ENCODE data around the gene ARVCF. TPM values are rescaled to one million over a fixed set of nuclear protein-coding genes. Genes with fewer than 3 reads are reported as not detected.

ARVCF gene
- total and polyA plus RNA-seq, 2 experiments from 2014 or later, result 40.3 to 55.5 TPM

- Histone ChIP-seq H3K9me3 (ENCODE audit: low read depth) (no peaks in the 10 kb centered on the region), H3K4me3 (no peak overlapping the region)
- TF ChIP-seq CTCF (IDR thresholded peaks at IDR 0.05; ENCODE audit: low read depth, low read length), result peak; percentile 11
Observed at GRCh38 chr22:20058989-20059770, 42.6 kb upstream of the ARVCF start.

DNA sequence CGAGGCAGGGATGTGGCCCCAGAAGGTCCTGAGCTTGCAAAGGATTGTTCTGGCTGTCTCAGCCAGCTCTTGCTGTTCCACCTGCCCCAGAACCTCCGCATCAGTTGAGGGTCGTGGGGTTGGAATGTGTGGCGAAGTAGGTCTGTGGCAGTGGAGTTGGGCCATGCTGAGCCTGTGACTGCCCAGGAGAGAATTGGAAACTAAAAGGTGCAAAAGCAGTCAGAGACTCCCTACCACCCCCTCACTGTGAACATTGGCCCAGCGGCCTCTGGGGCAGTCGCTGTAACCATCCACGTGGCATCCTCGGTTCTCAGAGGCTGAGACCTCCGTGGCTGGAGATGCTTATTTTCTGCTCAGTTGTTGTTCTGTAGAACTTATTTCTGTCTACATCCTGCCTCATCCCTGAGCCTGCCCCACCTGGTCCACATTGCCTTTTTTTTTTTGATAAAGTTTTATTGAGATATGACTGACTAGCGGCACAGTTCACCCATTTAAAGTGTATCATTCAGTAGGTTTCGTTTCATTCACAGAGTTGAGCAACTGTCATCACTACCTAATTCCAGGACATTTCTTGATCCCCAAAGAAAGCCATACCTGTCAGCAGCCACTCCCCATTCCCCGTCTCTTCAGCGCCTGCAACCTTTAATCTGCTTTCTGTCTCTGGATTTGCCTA is 41.1 kb upstream of the ARVCF start:
- Histone ChIP-seq H3K27me3 (no peaks in the 10 kb centered on the region), H3K4me1 (ENCODE audit: low read depth) (peaks cover 14% of the 10 kb centered on the region), H3K9me3 (ENCODE audit: low read depth) (no peaks in the 10 kb centered on the region), H3K36me3 (no peaks in the 10 kb centered on the region), H3K4me3 (no peak overlapping the region), H3K27ac (no peak overlapping the region)
- TF ChIP-seq CTCF (IDR thresholded peaks at IDR 0.05; ENCODE audit: low read depth, low read length), result no peak
- DNase-seq (ENCODE audit: low read depth in 1 of 2, low spot score in 1 of 2), result no peak

More at GRCh38 chr22:20058989-20059770, 42.6 kb upstream of the ARVCF start:
- H3K27me3 ChIP-seq, result no peaks in the 10 kb centered on the region
- H3K27ac ChIP-seq, result peak overlapping the region; percentile 71
- H3K36me3 ChIP-seq, result no peaks in the 10 kb centered on the region
- peaks cover 14% of the 10 kb centered on the region for H3K4me1 ChIP-seq (ENCODE audit: low read depth)
- peak; percentile 18 to 71 for DNase-seq (ENCODE audit: low read depth in 1 of 2, low spot score in 1 of 2)

- TF ChIP-seq CTCF (IDR thresholded peaks at IDR 0.05; ENCODE audit: low read depth, low read length), result no peak
- H3K36me3 ChIP-seq, result no peaks in the 10 kb centered on the region
- no peak for DNase-seq (ENCODE audit: low read depth in 1 of 2, low spot score in 1 of 2)
- H3K9me3 ChIP-seq (ENCODE audit: low read depth), result no peaks in the 10 kb centered on the region
- H3K27ac ChIP-seq, result no peak overlapping the region
- H3K4me3 ChIP-seq, result no peak overlapping the region
- H3K4me1 ChIP-seq (ENCODE audit: low read depth), result peaks cover 14% of the 10 kb centered on the region
- H3K27me3 ChIP-seq, result no peaks in the 10 kb centered on the region
Observed at GRCh38 chr22:20056696-20057386, 40.2 kb upstream of the ARVCF start.

GRCh38 chr22:20056161-20056560 is 39.5 kb upstream of the ARVCF start:
- Histone ChIP-seq H3K4me1 (ENCODE audit: low read depth) (peaks cover 14% of the 10 kb centered on the region), H3K27me3 (no peaks in the 10 kb centered on the region), H3K36me3 (no peaks in the 10 kb centered on the region), H3K4me3 (no peak overlapping the region), H3K27ac (no peak overlapping the region), H3K9me3 (ENCODE audit: low read depth) (no peaks in the 10 kb centered on the region)
- no peak for DNase-seq (ENCODE audit: low read depth in 1 of 2, low spot score in 1 of 2)
- TF ChIP-seq CTCF (IDR thresholded peaks at IDR 0.05; ENCODE audit: low read depth, low read length), result no peak

GRCh38 chr22:20055654-20056053 is 39.0 kb upstream of the ARVCF start:
- no peak overlapping the region for H3K27ac ChIP-seq
- peaks cover 14% of the 10 kb centered on the region for H3K4me1 ChIP-seq (ENCODE audit: low read depth)
- no peaks in the 10 kb centered on the region for H3K36me3 ChIP-seq
- H3K27me3 ChIP-seq, result no peaks in the 10 kb centered on the region
- H3K9me3 ChIP-seq (ENCODE audit: low read depth), result no peaks in the 10 kb centered on the region
- no peak for TF ChIP-seq CTCF (IDR thresholded peaks at IDR 0.05; ENCODE audit: low read depth, low read length)
- no peak for DNase-seq (ENCODE audit: low read depth in 1 of 2, low spot score in 1 of 2)
- H3K4me3 ChIP-seq, result no peak overlapping the region
